CD14-positive monocyte (primary cell): ENCODE results near the gene PPP6R3. TPM values are rescaled to one million over a fixed set of nuclear protein-coding genes. Genes with fewer than 3 reads are reported as not detected.

ENCODE experiments used
- DNase-seq, 3 donors: peaks; one replicate each; pipeline ENCODE4 v3.0.0-alpha.2; 2011 to 2022
- H2AFZ ChIP-seq: 2 replicates; pipeline ENCODE4 v1.6.0; 2012; ENCODE audit warnings: mild to moderate bottlenecking, low read depth, low read length, inconsistent platforms; ENCODE audit not compliant: insufficient read depth, poor library complexity, severe bottlenecking
- H3K27ac ChIP-seq, 2 donors: 1 replicate in 1 of 2; 2 replicates in 1 of 2; pipeline ENCODE4 v1.5.1; 2012 to 2013; ENCODE audit warnings: low read length in 2 of 2, control low read depth in 1 of 2, inconsistent platforms in 1 of 2, low read depth in 1 of 2, mild to moderate bottlenecking in 1 of 2
- H3K27me3 ChIP-seq, 2 donors: one replicate each; pipeline versions ENCODE4 v1.6.0 to v1.6.1; 2011 to 2013; ENCODE audit warnings: low read length in 2 of 2; ENCODE audit not compliant: control insufficient read depth in 2 of 2, insufficient read depth in 2 of 2
- H3K36me3 ChIP-seq, 2 donors: replicated peaks in 1 of 2; 1 replicate in 1 of 2; 2 replicates in 1 of 2; pipeline versions ENCODE4 v1.5.1 to v1.6.1; 2012 to 2013; ENCODE audit warnings: low read length in 2 of 2, control low read depth in 1 of 2, inconsistent platforms in 1 of 2, mild to moderate bottlenecking in 1 of 2; ENCODE audit not compliant: insufficient read depth in 2 of 2, control insufficient read depth in 1 of 2
- H3K4me1 ChIP-seq, 2 donors: 1 replicate in 1 of 2; 2 replicates in 1 of 2; pipeline versions ENCODE4 v1.5.1 to v1.6.1; 2012 to 2013; ENCODE audit warnings: low read length in 2 of 2, control low read depth in 1 of 2, inconsistent platforms in 1 of 2, mild to moderate bottlenecking in 1 of 2, moderate library complexity in 1 of 2; ENCODE audit not compliant: insufficient read depth in 2 of 2, control insufficient read depth in 1 of 2
- H3K4me2 ChIP-seq: replicated peaks from 2 replicates; pipeline ENCODE3; 2012; ENCODE audit warnings: low read length, moderate library complexity, mild to moderate bottlenecking; ENCODE audit not compliant: poor library complexity, severe bottlenecking; ENCODE audit errors: extremely low read depth
- H3K4me3 ChIP-seq, 3 experiments: fragments of 200-600 bp in 1 of 3; sonication (generic) in 1 of 3; replicated peaks in 1 of 3; 1 replicate in 2 of 3; 2 replicates in 1 of 3; pipeline ENCODE4 v1.5.1; 2011 to 2013; ENCODE audit warnings: low read length in 3 of 3, mild to moderate bottlenecking in 3 of 3, control low read depth in 2 of 3, low read depth in 2 of 3, inconsistent platforms in 1 of 3, moderate library complexity in 1 of 3
- H3K79me2 ChIP-seq: 2 replicates; pipeline ENCODE4 v1.6.0; 2012; ENCODE audit warnings: mild to moderate bottlenecking, control low read depth, inconsistent platforms, low read length, moderate library complexity; ENCODE audit not compliant: insufficient read depth
- H3K9ac ChIP-seq: 2 replicates; pipeline ENCODE4 v1.6.0; 2017; ENCODE audit warnings: low read length, mild to moderate bottlenecking; ENCODE audit not compliant: insufficient read depth, poor library complexity, severe bottlenecking
- H3K9me3 ChIP-seq, 2 donors: replicated peaks in 1 of 2; 1 replicate in 1 of 2; 2 replicates in 1 of 2; pipeline versions ENCODE4 v1.5.1 to v1.6.1; 2012 to 2013; ENCODE audit warnings: low read length in 2 of 2, control low read depth in 1 of 2; ENCODE audit not compliant: control insufficient read depth in 1 of 2, insufficient read depth in 1 of 2
- H4K20me1 ChIP-seq: 2 replicates; pipeline ENCODE4 v1.6.0; 2012; ENCODE audit warnings: mild to moderate bottlenecking, low read length, control low read depth, moderate library complexity; ENCODE audit not compliant: insufficient read depth
- H3K27ac Mint-ChIP-seq, 7 donors: one replicate each; pipeline ENCODE4 v1.8.0; 2020; ENCODE audit warnings: mild to moderate bottlenecking in 7 of 7, mixed read lengths in 7 of 7, moderate library complexity in 6 of 7, inconsistent platforms in 2 of 7
- H3K27me3 Mint-ChIP-seq, 3 donors: one replicate each; pipeline ENCODE4 v1.8.0; 2021 to 2022; ENCODE audit warnings: low read depth in 3 of 3, mild to moderate bottlenecking in 3 of 3, mixed read lengths in 3 of 3, moderate library complexity in 3 of 3, inconsistent platforms in 1 of 3
- H3K36me3 Mint-ChIP-seq, 2 donors: one replicate each; pipeline ENCODE4 v1.8.0; 2020; ENCODE audit warnings: mixed read lengths in 2 of 2, inconsistent platforms in 1 of 2, mild to moderate bottlenecking in 1 of 2
- H3K4me1 Mint-ChIP-seq: one replicate; pipeline ENCODE4 v1.8.0; 2020; ENCODE audit warnings: mild to moderate bottlenecking, mixed read lengths
- H3K4me3 Mint-ChIP-seq, 2 donors: one replicate each; pipeline ENCODE4 v1.8.0; 2020; ENCODE audit warnings: mild to moderate bottlenecking in 2 of 2, mixed read lengths in 2 of 2, moderate library complexity in 1 of 2
- H3K9me3 Mint-ChIP-seq, 7 donors: one replicate each; pipeline ENCODE4 v1.8.0; 2020 to 2022; ENCODE audit warnings: mixed read lengths in 7 of 7, mild to moderate bottlenecking in 6 of 7, moderate library complexity in 6 of 7, inconsistent platforms in 2 of 7
- CTCF ChIP-seq: fragments of 200-600 bp; IDR thresholded peaks from one replicate; pipeline ENCODE4 v1.8.0; 2022; ENCODE audit warnings: antibody characterized with exemption, mild to moderate bottlenecking
- WGBS: methylation state at CpG from one replicate; pipeline ENCODE4 v1.1.5; 2013; ENCODE audit warnings: missing lambda C conversion rate; ENCODE audit not compliant: insufficient coverage; 5-methylcytosine and 5-hydroxymethylcytosine counted together
- intact Hi-C, 2 donors: fragments of 100-400 bp; cut with micrococcal nuclease; formaldehyde crosslinking; loops; one replicate each; pipeline versions ENCODE4 v1.15.0 to v1.15.1; 2023
- polyA plus RNA-seq, 3 donors: library from polyadenylated mRNA; depleted of rRNA in 1 of 3; unstranded in 2 of 3; stranded (reverse) in 1 of 3; fragments of 300-500 nt in 2 of 3; fragments of >200 nt in 1 of 3; fragmentation: Illumina TruSeq in 2 of 3; gene quantifications; 1 replicate in 2 of 3; 2 replicates in 1 of 3; pipeline ENCODE4 v1.2.3, GENCODE V29; 2012 to 2021
- small RNA-seq: library from RNA; depleted of rRNA; stranded (forward); fragments of <200 nt; gene quantifications from one replicate; pipeline ENCODE3, GENCODE V24; 2012; ENCODE audit warnings: low read depth; ENCODE audit not compliant: insufficient read length

The PPP6R3 gene
- polyA plus RNA-seq, 3 donors, result 22.9 to 39.4 (median 38.1) TPM

DNA sequence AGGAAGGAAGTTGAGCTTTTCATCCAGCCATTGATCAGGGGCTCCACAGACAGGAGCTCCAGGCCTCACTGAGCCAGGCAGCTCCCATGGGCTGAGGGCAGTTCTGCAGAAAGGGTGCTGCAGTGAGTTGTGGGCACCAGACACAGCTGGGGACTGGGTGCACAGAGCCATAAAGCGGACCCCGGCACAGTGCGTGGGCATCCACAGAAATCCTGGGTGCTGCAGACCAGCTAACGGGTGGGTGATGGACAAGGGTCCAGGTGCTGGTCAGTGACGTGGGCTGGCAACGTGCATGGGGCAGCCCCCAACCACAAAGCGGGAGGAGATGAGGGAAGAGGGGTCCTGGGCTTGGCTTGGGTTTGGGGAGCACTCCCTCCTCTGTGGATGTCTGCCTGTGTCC is 204.4 kb downstream of the PPP6R3 start:
- Mint-ChIP-seq H3K36me3 (no peaks in the 10 kb centered on the region), H3K4me1 (no peaks in the 10 kb centered on the region), H3K27me3 (peaks cover 0 to 12% (median 9%) of the 10 kb centered on the region in 3 donors), H3K4me3 (no peak overlapping the region), H3K9me3 (peaks cover 0 to 11% (median 0%) of the 10 kb centered on the region in 7 donors), H3K27ac (peak overlapping the region in 1 of 7 donors; percentile 44)
- Histone ChIP-seq H3K9me3 (no peaks in the 10 kb centered on the region), H3K79me2 (no peaks in the 10 kb centered on the region), H3K9ac (no peak overlapping the region), H3K27ac (no peak overlapping the region), H3K27me3 (no peaks in the 10 kb centered on the region), H2AFZ (no peak overlapping the region), H3K4me2 (no peak overlapping the region), H3K4me1 (no peaks in the 10 kb centered on the region), H3K36me3 (no peaks in the 10 kb centered on the region), H4K20me1 (no peaks in the 10 kb centered on the region), H3K4me3 (no peak overlapping the region)
- intact Hi-C loops, result no loop called here
- no peak for DNase-seq
- TF ChIP-seq CTCF, result no peak
- WGBS, result 100% methylated on average over 4 of the region's 7 CpGs

Small RNA genes lying within 50 kb of the gene (small RNA-seq; reads per million reads assigned to genes)
- gene NDUFA3P2, result not detected

Other genes starting within 250 kb of the PPP6R3 start
- 10 to 100 TPM; 12.2 to 22.0 (median 19.5) TPM for gene KMT5B, start 247.5 kb upstream of the PPP6R3 start, polyA plus RNA-seq
- 10 to 100 TPM in 2 of 3 donors, 1 to 10 TPM in 1; 9.5 to 21.8 (median 12.6) TPM for gene C11orf24, start 188.8 kb upstream of the PPP6R3 start, polyA plus RNA-seq
- under 1 TPM in 2 of 3 donors, not detected in 1; 0.23 to 0.29 TPM for gene LRP5, start 148.2 kb upstream of the PPP6R3 start, polyA plus RNA-seq
- gene GAL, start 223.8 kb downstream of the PPP6R3 start, polyA plus RNA-seq, result not detected